HTR-8/SVneo (cell line): Measurements from ENCODE around the gene CEMIP2.
A peak's percentile ranks its signal among the peaks of the same experiment; 100 is the strongest.

Source experiments
- DNase-seq: peaks from one replicate; pipeline ENCODE4 v3.0.0; 2011; ENCODE audit warnings: low spot score, mixed read lengths; ENCODE audit not compliant: insufficient read length
- FAIRE-seq: peaks from 2 replicates; lab custom pipeline; 2011; peaks lifted over from hg19 to GRCh38; lab: Jason Lieb, UNC

The CEMIP2 gene

GRCh38 chr9:71748280-71748743 is 20.0 kb downstream of the CEMIP2 start:
- DNase-seq (no peak), FAIRE-seq (no peak)

GRCh38 chr9:71747576-71747975 is 20.7 kb downstream of the CEMIP2 start:
- FAIRE-seq (no peak), DNase-seq (no peak)

- no peak for DNase-seq
- FAIRE-seq: no peak
Measured at GRCh38 chr9:71746758-71747125, 21.6 kb downstream of the CEMIP2 start.

GRCh38 chr9:71746023-71746757 is 22.1 kb downstream of the CEMIP2 start:
- DNase-seq (no peak), FAIRE-seq (no peak)

GRCh38 chr9:71744754-71745521 is 23.4 kb downstream of the CEMIP2 start:
- DNase-seq (no peak), FAIRE-seq (no peak)

- DNase-seq: no peak
- FAIRE-seq: no peak
Measured at GRCh38 chr9:71743882-71744281, 24.4 kb downstream of the CEMIP2 start.

GRCh38 chr9:71743217-71743705 is 25.1 kb downstream of the CEMIP2 start:
- FAIRE-seq (no peak), DNase-seq (no peak)

GRCh38 chr9:71742703-71743102 is 25.6 kb downstream of the CEMIP2 start:
- DNase-seq: no peak
- no peak for FAIRE-seq

GRCh38 chr9:71741926-71742648 is 26.2 kb downstream of the CEMIP2 start:
- no peak for FAIRE-seq

GRCh38 chr9:71740199-71740598 is 28.1 kb downstream of the CEMIP2 start:
- no peak for FAIRE-seq
- DNase-seq: no peak

More at GRCh38 chr9:71741926-71742648, 26.2 kb downstream of the CEMIP2 start:
- no peak for DNase-seq

- FAIRE-seq (no peak), DNase-seq (no peak)
Measured at GRCh38 chr9:71737455-71737854, 30.9 kb downstream of the CEMIP2 start.

- no peak for DNase-seq
- no peak for FAIRE-seq
Measured at GRCh38 chr9:71736236-71736635, 32.1 kb downstream of the CEMIP2 start.

GRCh38 chr9:71734950-71735349 is 33.4 kb downstream of the CEMIP2 start:
- FAIRE-seq (no peak), DNase-seq (no peak)

GRCh38 chr9:71733176-71733575 is 35.1 kb downstream of the CEMIP2 start:
- no peak for DNase-seq
- FAIRE-seq: no peak

GRCh38 chr9:71729816-71730526 is 38.3 kb downstream of the CEMIP2 start:
- no peak for DNase-seq
- no peak for FAIRE-seq

- FAIRE-seq (no peak), DNase-seq (no peak)
Measured at GRCh38 chr9:71726723-71727122, 41.6 kb downstream of the CEMIP2 start.

GRCh38 chr9:71725590-71726338 is 42.5 kb downstream of the CEMIP2 start:
- peak; percentile 72 for FAIRE-seq
- DNase-seq: peak; percentile 79

GRCh38 chr9:71721855-71722254 is 46.5 kb downstream of the CEMIP2 start:
- FAIRE-seq (no peak), DNase-seq (no peak)

- FAIRE-seq (no peak), DNase-seq (no peak)
Measured at GRCh38 chr9:71719562-71719961, 48.8 kb downstream of the CEMIP2 start.
